GM10847 (cell line): Measurements from ENCODE around the gene FXYD6.

Source experiments
- POLR2A ChIP-seq: IDR thresholded peaks from 2 replicates; pipeline ENCODE4 v1.6.1; 2011; ENCODE audit not compliant: insufficient read length; ENCODE audit errors: extremely low read depth

Gene FXYD6

DNA sequence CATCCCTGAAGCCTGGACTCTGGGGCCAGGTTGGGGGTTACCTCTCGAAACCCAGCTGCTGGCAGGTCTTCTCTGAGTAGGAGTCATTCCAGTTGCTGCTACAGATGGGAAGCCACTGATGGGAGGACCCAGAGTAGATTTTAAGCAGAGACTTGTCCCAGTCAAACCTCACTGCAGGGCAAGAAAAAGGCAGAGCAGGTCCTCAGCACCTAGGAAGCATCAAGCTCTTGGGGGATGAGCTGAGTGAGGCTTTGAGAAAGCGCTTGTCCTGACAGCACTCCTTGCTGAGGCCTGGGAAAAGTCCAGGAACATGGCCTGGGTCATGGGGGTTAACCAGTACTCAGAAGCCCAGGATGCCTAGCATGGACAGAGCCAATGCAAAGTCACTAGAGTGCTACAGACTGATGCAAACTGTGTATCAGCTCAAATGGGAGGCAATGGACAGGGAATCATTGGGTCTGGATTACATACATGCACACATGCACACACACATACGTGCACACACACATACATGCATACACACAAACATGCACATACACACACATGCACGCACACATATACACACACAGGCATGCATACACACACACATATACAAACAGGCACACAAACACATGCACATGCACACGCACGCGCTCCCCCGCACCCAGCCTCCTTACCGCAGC is 37.4 kb upstream of the FXYD6 start:
- TF ChIP-seq POLR2A, result no peak

DNA sequence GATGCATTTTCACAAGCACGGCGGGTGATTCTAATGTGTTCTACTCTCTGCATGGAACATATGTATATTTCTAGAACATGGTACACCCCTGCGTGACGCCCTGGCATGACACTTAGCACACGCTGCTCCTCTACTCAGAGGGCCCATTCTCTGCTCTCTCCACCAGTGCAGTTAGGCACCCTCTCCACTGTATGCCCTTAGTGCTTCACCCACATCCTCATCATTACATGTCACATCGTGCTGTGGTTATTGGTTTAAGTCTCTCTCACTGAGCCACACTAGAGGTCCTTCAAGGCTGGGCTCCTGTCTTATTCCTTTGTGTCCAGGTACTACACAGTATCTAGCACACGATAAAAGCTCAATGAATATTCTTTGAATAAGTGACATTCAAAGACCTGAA is 36.0 kb upstream of the FXYD6 start:
- no peak for TF ChIP-seq POLR2A

DNA sequence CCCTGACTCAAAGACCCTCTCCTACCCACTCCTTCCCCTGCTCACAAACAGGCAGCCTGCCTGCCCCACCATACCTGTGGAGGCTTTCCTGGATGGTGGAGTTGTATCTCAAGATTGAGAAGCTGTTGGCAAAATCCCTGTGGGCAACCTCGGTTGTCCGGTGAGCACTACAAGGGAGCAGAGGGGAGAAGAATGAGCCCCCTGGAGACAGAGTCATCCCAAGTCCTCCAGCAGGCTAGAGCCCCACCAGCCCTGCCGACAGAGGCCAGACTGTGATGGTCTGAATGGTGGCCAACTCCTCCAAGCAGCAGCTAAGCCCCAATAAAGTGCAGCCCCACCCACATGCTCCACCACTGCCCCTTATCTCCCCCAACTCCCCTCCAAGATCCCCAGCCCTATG is 35.2 kb upstream of the FXYD6 start:
- no peak for TF ChIP-seq POLR2A

DNA sequence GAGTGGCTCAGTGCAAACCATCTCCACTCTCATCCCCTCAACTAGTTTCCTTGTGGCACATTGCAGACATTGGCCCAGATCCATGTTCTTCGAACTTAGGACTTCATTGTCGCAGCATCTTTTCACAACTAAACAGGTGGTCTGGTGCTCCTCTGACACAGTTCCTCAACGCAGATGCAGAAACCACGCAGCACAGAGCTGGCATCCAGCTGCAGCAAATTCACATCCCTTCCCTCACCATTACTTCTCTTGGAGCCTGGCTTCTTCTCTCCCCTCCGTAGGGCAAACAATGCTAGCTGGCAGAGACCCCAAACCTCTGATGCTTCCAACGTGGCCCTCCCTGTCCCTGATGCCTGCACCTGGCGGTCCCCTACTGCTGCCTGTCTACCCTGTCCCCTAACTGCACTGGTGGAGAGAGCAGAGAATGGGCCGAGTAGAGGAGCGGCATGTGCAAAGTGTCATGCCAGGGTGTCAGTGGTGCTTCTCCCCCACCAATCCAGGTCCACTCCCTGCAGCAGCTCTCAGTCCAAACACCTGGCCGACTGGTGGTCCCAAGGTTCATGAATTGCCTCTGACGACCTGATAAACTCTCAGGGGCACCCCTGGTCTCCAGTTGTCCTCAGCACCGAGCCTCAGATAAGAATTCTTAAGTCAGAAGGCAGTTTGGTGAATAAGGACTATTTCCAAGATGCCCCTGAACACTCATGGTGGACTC is 34.6 kb upstream of the FXYD6 start:
- no peak for TF ChIP-seq POLR2A

DNA sequence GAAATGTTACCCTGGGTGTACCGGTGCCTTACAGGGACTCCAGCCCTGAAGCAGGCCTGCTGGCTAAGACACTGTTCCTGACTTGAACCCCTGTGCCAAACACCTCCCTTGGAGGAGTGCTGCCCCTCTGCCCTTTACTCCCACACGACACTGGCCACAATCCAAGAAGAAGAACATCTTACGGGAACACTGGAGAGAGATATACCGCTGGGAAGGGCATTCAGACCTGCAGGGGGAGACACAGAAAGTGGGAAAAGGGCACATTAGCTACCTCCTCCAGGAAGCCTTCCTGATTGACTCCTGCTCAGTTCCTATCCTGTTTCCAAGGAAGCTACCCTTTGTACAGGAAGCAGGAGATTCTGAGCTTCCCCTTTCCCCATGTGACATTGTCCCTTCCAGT is 34.1 kb upstream of the FXYD6 start:
- no peak for TF ChIP-seq POLR2A

DNA sequence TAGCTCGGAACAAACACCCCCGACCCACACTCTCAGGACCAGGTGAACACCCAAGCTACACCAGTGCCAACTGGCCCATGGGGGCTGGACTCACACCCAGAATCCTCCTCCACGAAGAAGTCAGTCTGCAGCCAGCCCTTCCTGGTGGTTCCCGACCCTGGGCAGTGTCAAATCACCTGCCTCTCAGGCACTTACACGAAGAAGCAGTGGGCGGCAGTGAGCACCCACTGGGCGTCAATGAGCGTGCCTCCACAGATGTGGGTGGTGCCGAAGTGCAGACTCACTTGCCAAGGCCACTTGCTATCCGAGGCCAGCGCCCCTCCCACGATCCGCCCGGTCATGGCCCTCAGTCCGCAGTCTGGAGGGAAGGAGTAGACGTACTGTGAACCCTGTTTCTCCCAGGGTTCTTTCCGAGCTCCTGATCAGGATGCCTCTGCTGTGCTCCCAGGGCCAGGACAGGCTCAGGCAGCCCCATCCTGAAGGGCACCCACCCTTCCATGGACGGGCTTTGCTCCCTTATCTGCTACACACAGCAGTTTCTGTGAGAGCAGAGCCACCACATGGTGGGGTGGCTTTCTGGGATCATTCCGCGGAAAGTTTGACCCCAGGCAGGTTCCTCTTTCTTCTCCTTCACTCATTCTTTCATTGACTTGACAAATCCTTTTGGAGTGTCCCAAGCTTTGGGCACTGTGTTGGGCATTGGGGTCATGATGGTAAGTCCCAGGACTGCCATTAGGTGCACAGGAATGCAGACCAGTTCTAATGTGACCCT is 33.3 kb upstream of the FXYD6 start:
- TF ChIP-seq POLR2A, result no peak

DNA sequence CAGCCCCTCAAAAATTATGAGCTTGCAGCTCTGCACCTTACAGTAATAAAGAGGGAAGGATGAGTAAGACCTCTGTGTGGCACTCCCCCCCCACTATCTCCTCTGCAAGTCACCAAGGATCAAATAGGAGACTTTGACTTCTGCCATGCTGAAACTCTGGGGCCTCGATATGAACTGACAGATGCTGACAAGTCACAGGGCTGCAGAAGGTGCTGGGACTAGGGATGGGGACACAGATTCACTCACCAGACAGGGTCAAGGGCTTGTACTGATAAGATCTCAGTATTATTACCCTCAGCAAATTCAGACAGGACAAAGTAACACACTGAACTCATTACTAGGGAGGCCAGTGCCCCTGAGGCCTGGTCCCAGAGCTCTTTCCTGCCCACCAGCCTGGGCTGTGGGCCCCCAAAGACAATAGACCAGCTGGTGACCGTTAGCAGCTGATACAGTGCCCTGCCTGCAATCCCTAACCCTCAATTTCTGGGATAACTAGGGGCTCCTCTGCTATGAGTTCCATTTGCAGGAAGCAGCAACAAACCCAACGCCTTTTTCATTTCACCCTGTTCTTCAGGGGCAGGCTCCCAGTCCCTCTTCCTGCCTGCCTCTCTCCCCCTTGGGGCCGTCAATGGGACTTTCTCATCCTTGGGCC is 32.6 kb upstream of the FXYD6 start:
- TF ChIP-seq POLR2A, result no peak

DNA sequence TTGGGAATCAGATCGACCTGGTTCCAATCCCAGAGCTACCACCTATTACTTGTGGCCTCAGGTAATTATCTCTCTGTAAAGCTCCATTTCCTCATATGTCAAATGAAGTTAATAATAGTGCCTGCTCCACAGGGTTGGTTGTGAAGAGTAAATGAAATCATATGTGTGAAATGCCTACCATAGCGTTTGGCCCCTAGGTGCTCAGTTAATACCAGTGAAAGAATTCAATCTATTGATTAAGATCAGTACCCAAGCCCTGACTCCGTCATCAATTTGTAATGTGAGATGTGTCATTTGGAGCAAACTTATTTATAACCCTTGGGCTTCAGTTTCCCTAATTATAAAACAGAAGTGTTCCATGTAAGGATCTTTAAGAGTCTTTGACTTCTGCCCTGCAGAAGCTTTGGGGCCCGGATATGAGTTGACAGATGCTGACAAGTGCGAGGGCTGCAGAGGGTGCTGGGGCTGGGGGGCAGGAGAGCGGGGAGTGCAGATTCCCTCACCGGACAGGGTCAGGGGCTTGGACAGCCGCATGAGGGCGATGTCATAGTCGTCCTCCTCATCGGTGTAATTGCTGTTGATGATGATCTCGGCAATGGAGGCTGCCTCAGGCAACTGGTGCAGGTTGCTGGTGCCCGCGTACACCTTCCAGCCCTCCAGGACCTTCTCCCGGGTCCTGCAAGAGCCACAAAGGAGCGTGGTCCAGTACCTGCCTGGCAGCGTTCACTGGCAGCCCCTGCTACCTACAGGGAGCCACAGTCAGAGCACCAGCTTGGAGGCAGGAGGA is 31.8 kb upstream of the FXYD6 start:
- no peak for TF ChIP-seq POLR2A

DNA sequence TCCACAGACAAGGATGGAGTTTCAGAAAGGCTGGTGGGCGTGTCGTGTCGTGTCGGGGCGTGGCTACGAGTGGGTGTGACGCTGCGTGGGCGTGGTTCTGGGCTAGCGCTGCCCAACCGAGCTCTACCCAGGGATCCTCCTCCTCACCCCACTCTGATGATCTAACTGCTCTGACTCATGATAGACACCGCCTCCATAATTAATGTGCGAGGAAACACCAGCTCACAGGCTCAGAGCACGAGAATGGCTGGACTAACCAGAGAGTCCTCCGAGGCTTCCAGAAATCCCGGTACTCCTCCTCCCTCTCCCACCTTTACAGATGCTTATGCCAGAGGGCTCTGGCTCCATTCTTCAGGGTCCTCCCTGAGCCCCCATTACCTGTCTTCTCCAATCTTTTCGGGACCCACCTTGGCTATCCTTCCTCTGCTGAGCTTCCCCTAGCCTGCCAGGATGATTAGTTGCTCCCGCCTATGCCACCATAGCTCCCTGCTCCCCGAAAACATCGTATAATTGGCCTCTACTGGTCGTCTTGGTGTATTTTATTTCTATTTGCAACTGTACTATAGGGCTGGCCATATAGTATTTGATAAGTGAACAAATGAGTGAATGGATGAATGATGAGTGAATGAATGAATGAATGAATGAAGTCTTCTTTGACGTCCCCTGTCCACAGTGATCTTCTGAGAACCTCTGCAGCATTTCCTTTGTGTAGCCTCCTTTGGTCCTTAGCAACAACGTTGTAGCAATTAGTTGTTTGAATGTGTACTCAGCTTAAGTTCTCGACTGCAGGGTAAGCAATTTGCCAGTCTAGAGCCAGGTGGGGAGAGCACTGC is 31.0 kb upstream of the FXYD6 start:
- no peak for TF ChIP-seq POLR2A

DNA sequence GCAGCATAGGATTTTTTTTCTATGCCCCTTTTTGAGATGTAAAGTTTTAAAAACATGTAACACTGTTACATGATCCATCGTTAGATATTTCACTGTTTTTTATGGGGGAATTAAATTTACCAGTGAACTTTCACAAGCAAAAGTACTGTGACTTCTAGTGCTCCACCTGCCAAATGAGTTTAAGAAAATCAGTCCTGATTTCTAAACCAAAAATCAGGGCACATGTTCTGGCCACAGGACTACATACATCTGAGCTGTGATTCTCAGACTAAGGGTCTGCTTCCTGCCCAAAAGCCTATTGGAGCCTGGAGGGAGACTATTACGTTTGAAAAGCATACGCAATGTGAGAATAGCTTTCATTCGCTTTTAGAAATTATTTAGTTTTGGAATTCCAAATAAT is 30.3 kb upstream of the FXYD6 start:
- TF ChIP-seq POLR2A, result no peak

DNA sequence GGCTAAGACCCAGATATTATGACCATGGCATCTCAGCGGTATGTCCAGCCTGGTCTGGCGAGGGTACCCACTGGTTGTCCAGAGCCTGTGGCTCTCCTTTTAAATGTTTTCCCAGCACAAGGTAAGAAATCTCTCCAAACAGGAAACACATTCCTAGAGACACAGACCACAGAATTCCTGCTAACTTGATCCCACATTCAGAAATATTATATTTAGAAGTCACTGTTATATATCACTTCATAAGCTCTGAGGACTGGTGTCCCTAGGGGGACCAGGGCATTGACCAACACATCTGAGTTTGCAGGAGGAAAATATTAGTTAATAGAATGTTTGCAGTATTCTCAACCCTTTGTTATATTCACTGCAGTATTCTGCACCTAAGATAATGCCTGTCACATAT is 29.7 kb upstream of the FXYD6 start:
- TF ChIP-seq POLR2A, result no peak

DNA sequence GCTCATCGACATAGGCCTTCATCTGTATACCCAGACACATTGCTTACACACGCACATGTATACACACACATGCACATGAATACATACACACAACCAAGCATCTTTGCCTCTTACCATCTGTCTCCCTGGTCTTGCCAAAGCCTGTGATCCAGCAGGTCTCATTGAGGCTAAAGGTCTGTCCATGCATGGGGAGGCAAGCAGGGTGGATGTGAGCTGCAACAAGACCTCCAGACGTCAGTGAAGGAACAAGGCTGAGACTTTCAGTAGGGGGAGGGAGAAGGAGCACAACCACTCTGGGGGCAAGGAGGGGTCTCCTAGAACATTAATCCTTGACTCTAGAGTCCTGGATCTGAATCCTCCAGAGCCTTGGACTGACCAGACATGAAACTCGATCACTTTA is 29.1 kb upstream of the FXYD6 start:
- TF ChIP-seq POLR2A, result no peak

DNA sequence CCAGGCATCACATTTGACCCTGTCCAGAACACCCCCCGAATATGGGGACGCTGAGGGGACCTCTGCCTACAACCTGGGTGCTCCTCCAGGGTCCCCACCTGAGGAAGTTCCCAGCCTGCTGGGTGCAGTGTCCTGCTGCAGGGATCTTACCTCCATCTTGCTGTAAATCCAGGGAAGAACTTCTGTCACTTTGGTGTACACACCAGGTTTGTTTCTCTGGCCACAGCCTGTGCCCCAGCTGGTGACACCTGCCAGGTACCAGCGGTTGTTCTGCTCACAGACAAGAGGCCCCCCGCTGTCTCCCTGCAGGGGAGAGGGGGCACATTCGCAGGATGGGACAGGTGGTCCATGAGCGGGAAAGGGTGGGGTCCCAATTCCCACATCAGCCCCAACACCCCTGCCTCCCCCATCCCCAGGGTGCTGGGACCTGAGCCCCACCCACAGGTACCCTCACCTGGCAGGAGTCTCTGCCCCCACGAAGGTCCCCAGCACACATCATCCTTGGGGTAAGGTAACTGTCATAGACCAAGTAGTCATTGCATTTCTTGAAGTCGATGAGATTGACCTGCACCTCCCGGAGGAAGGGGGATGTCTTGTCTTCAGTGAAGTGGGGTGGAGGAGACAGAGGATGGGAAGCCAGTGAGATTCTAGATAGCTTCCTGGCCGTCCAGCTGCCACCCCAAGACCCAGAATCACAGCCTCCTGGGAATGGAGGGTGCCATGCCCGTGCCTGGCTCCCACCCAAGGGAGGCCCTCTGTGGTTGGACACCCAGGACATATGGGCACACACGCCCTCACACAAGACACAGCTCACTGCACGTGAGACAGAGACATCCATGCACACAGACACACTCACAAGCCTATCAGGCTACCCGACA is 27.3 kb upstream of the FXYD6 start:
- no peak for TF ChIP-seq POLR2A
